ENCODE measurements around the gene MRPS14.

The MRPS14 gene

GRCh38 chr1:175019524-175019923 lies 3.7 kb downstream of the MRPS14 start:
- TF ChIP-seq CTCF (IDR thresholded peaks at IDR 0.05; ENCODE audit: low read depth, low read length) = no peak
- no peak for DNase-seq (ENCODE audit: extremely low read depth, low read depth)

- no peak for DNase-seq (ENCODE audit: extremely low read depth, low read depth)
These were observed 8.0 kb downstream of the MRPS14 start for GRCh38 chr1:175015243-175015642.

GRCh38 chr1:175013445-175013844 lies 9.8 kb downstream of the MRPS14 start:
- no peak for DNase-seq (ENCODE audit: extremely low read depth, low read depth)

More at GRCh38 chr1:175015243-175015642, 8.0 kb downstream of the MRPS14 start:
- TF ChIP-seq CTCF (IDR thresholded peaks at IDR 0.05; ENCODE audit: low read depth, low read length) = no peak

GRCh38 chr1:175009532-175009931 lies 13.7 kb downstream of the MRPS14 start:
- no peak for DNase-seq (ENCODE audit: extremely low read depth, low read depth)
- no peak for TF ChIP-seq CTCF (IDR thresholded peaks at IDR 0.05; ENCODE audit: low read depth, low read length)

More at GRCh38 chr1:175013445-175013844, 9.8 kb downstream of the MRPS14 start:
- no peak for TF ChIP-seq CTCF (IDR thresholded peaks at IDR 0.05; ENCODE audit: low read depth, low read length)

GRCh38 chr1:175005085-175005783 lies 18.0 kb downstream of the MRPS14 start:
- DNase-seq (ENCODE audit: extremely low read depth, low read depth) = no peak
- no peak for TF ChIP-seq CTCF (IDR thresholded peaks at IDR 0.05; ENCODE audit: low read depth, low read length)

- DNase-seq (ENCODE audit: extremely low read depth, low read depth) = no peak
- no peak for TF ChIP-seq CTCF (IDR thresholded peaks at IDR 0.05; ENCODE audit: low read depth, low read length)
These were observed 19.7 kb downstream of the MRPS14 start for GRCh38 chr1:175003521-175003920.

GRCh38 chr1:175002910-175003517 lies 20.2 kb downstream of the MRPS14 start:
- no peak for TF ChIP-seq CTCF (IDR thresholded peaks at IDR 0.05; ENCODE audit: low read depth, low read length)
- no peak for DNase-seq (ENCODE audit: extremely low read depth, low read depth)

All from AG09319 (cell line).